Measurements from ENCODE around the gene CCDC97. TPM values are rescaled to one million over a fixed set of nuclear protein-coding genes. Genes with fewer than 3 reads are reported as not detected.
A peak's percentile ranks its signal among the peaks of the same experiment; 100 is the strongest.

CCDC97 gene
- total RNA-seq, 1 donor from 2014 or later: 16.9 TPM

GRCh38 chr19:41294393-41294792 is 15.6 kb upstream of the CCDC97 start:
- Histone ChIP-seq H3K36me3 (peaks cover 9 to 68% of the 10 kb centered on the region in 2 donors), H3K4me3 (no peak overlapping the region), H3K27me3 (no peaks in the 10 kb centered on the region), H3K9me3 (no peaks in the 10 kb centered on the region), H3K4me1 (peaks cover 36% of the 10 kb centered on the region), H3K27ac (no peak overlapping the region)
- intact Hi-C loops (cut with DNase I): no loop called here
- TF ChIP-seq POLR2A (IDR thresholded peaks at IDR 0.05): no peak
- DNase-seq (ENCODE audit: extremely low spot score in 2 of 2): no peak

GRCh38 chr19:41295499-41295898 is 14.5 kb upstream of the CCDC97 start:
- intact Hi-C loops (cut with DNase I): no loop called here
- Histone ChIP-seq H3K4me1 (peaks cover 47% of the 10 kb centered on the region), H3K36me3 (peaks cover 9 to 62% of the 10 kb centered on the region in 2 donors), H3K27me3 (no peaks in the 10 kb centered on the region), H3K4me3 (no peak overlapping the region), H3K9me3 (no peaks in the 10 kb centered on the region), H3K27ac (peak overlapping the region; percentile 69)
- TF ChIP-seq POLR2A (IDR thresholded peaks at IDR 0.05): no peak
- TF ChIP-seq POLR2AphosphoS5 (IDR thresholded peaks at IDR 0.05; ENCODE audit: insufficient read depth in 1 of 2, low read depth in 1 of 2): no peak
- TF ChIP-seq, protein P1, sequence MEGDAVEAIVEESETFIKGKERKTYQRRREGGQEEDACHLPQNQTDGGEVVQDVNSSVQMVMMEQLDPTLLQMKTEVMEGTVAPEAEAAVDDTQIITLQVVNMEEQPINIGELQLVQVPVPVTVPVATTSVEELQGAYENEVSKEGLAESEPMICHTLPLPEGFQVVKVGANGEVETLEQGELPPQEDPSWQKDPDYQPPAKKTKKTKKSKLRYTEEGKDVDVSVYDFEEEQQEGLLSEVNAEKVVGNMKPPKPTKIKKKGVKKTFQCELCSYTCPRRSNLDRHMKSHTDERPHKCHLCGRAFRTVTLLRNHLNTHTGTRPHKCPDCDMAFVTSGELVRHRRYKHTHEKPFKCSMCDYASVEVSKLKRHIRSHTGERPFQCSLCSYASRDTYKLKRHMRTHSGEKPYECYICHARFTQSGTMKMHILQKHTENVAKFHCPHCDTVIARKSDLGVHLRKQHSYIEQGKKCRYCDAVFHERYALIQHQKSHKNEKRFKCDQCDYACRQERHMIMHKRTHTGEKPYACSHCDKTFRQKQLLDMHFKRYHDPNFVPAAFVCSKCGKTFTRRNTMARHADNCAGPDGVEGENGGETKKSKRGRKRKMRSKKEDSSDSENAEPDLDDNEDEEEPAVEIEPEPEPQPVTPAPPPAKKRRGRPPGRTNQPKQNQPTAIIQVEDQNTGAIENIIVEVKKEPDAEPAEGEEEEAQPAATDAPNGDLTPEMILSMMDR (IDR thresholded peaks at IDR 0.05): no peak
- no peak for DNase-seq (ENCODE audit: extremely low spot score in 2 of 2)

DNA sequence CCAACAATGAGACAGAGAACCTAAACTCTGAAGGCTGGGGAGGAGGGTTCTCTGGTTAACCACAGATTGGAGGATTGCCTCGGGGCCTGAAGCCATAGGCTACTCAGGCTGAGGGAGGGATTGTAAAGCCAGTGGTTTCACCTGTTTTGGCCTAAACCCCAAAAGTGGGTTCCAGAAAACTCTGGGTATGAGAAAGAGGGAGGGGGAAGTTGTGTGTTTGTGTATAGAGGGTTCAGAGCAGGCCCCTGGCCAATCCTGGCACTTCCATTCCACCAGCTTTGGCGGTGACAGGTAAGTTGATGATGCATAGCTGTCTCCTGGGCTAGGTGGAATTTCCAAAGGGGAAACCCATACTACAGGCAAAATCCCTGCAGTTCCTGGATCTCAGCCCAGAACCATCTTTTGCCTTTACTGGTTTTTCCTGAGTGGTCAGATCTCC is 13.5 kb upstream of the CCDC97 start:
- no peak overlapping the region for H3K4me3 ChIP-seq
- TF ChIP-seq POLR2AphosphoS5 (IDR thresholded peaks at IDR 0.05; ENCODE audit: insufficient read depth in 1 of 2, low read depth in 1 of 2) (no peak), POLR2A (IDR thresholded peaks at IDR 0.05) (no peak)
- TF ChIP-seq, protein P1 (IDR thresholded peaks at IDR 0.05): no peak
- H3K27me3 ChIP-seq: no peaks in the 10 kb centered on the region
- intact Hi-C loops (cut with DNase I): no loop called here
- H3K36me3 ChIP-seq: peaks cover 9 to 60% of the 10 kb centered on the region in 2 donors
- peaks cover 49% of the 10 kb centered on the region for H3K4me1 ChIP-seq
- peak overlapping the region; percentile 69 for H3K27ac ChIP-seq
- no peak for DNase-seq (ENCODE audit: extremely low spot score in 2 of 2)
- no peaks in the 10 kb centered on the region for H3K9me3 ChIP-seq

- TF ChIP-seq POLR2A (IDR thresholded peaks at IDR 0.05) (no peak), POLR2AphosphoS5 (IDR thresholded peaks at IDR 0.05; ENCODE audit: insufficient read depth in 1 of 2, low read depth in 1 of 2) (no peak)
- TF ChIP-seq, protein P1 (IDR thresholded peaks at IDR 0.05): no peak
- DNase-seq (ENCODE audit: extremely low spot score in 2 of 2): no peak
- no peaks in the 10 kb centered on the region for H3K9me3 ChIP-seq
- H3K4me3 ChIP-seq: no peak overlapping the region
- H3K27me3 ChIP-seq: no peaks in the 10 kb centered on the region
- intact Hi-C loops (cut with DNase I): no loop called here
- H3K36me3 ChIP-seq: peaks cover under 1 to 60% of the 10 kb centered on the region in 2 donors
- peaks cover 49% of the 10 kb centered on the region for H3K4me1 ChIP-seq
- peak overlapping the region; percentile 69 for H3K27ac ChIP-seq
These were observed 12.2 kb upstream of the CCDC97 start for GRCh38 chr19:41297628-41298347.

GRCh38 chr19:41298348-41298964 is 11.5 kb upstream of the CCDC97 start:
- no peak overlapping the region for H3K4me3 ChIP-seq
- no peak for DNase-seq (ENCODE audit: extremely low spot score in 2 of 2)
- TF ChIP-seq, protein P1 (IDR thresholded peaks at IDR 0.05): no peak
- TF ChIP-seq POLR2AphosphoS5 (IDR thresholded peaks at IDR 0.05; ENCODE audit: insufficient read depth in 1 of 2, low read depth in 1 of 2) (peak in 1 of 2 donors; percentile 34), POLR2A (IDR thresholded peaks at IDR 0.05) (no peak)
- H3K4me1 ChIP-seq: peaks cover 49% of the 10 kb centered on the region
- peaks cover 0 to 60% of the 10 kb centered on the region in 2 donors for H3K36me3 ChIP-seq
- intact Hi-C loops (cut with DNase I): no loop called here
- H3K9me3 ChIP-seq: no peaks in the 10 kb centered on the region
- H3K27me3 ChIP-seq: no peaks in the 10 kb centered on the region
- peak overlapping the region; percentile 69 for H3K27ac ChIP-seq
